Mesenchymal stem cell (in vitro differentiated cells and primary cell): ENCODE measurements around the gene CORO1C. TPM values are rescaled to one million over a fixed set of nuclear protein-coding genes. Genes with fewer than 3 reads are reported as not detected.

Experiments used
- DNase-seq: peaks from one replicate; pipeline ENCODE4 v3.0.0-alpha.2; 2013
- H2AFZ ChIP-seq: one replicate; pipeline ENCODE4 v1.6.1; 2013; ENCODE audit warnings: low read depth, mild to moderate bottlenecking, control low read depth, inconsistent platforms, low read length, moderate library complexity
- H2AK5ac ChIP-seq: 2 replicates; pipeline ENCODE4 v1.6.1; 2013; ENCODE audit warnings: low read length, moderate library complexity, mild to moderate bottlenecking, inconsistent platforms; ENCODE audit not compliant: severe bottlenecking
- H2BK120ac ChIP-seq: one replicate; pipeline ENCODE4 v1.6.1; 2013; ENCODE audit warnings: low read depth, mild to moderate bottlenecking, inconsistent platforms, low read length, moderate library complexity
- H2BK12ac ChIP-seq, 2 experiments: one replicate each; pipeline ENCODE4 v1.6.1; 2013; ENCODE audit warnings: inconsistent platforms in 2 of 2, low read length in 2 of 2, mild to moderate bottlenecking in 2 of 2, moderate library complexity in 2 of 2, control low read depth in 1 of 2
- H2BK15ac ChIP-seq: one replicate; pipeline ENCODE4 v1.6.1; 2013; ENCODE audit warnings: mild to moderate bottlenecking, low read depth, inconsistent platforms; ENCODE audit not compliant: poor library complexity, severe bottlenecking
- H2BK5ac ChIP-seq: 2 replicates; pipeline ENCODE4 v1.6.1; 2013; ENCODE audit warnings: low read depth, mild to moderate bottlenecking, low read length, control low read depth, inconsistent platforms; ENCODE audit not compliant: poor library complexity, severe bottlenecking
- H3K14ac ChIP-seq, 2 experiments: one replicate each; pipeline ENCODE4 v1.6.1; 2013; ENCODE audit warnings: inconsistent platforms in 2 of 2, low read length in 2 of 2, control low read depth in 1 of 2, mild to moderate bottlenecking in 1 of 2, moderate library complexity in 1 of 2
- H3K18ac ChIP-seq, 2 experiments: one replicate each; pipeline ENCODE4 v1.6.1; 2013; ENCODE audit warnings: inconsistent platforms in 2 of 2, low read length in 2 of 2, control low read depth in 1 of 2, low read depth in 1 of 2, mild to moderate bottlenecking in 1 of 2
- H3K23ac ChIP-seq, 2 experiments: one replicate each; pipeline ENCODE4 v1.6.1; 2013; ENCODE audit warnings: inconsistent platforms in 2 of 2, low read length in 2 of 2, mild to moderate bottlenecking in 2 of 2, moderate library complexity in 2 of 2, control low read depth in 1 of 2
- H3K27ac ChIP-seq: 2 replicates; pipeline ENCODE4 v1.5.1; 2013; ENCODE audit warnings: mild to moderate bottlenecking, moderate library complexity, low read length, control low read depth, inconsistent platforms; ENCODE audit not compliant: poor library complexity, severe bottlenecking
- H3K27me3 ChIP-seq, 2 experiments: 2 replicates each; pipeline versions ENCODE4 v1.6.1 to v1.7.0; 2013; ENCODE audit warnings: low read length in 2 of 2, mild to moderate bottlenecking in 2 of 2, moderate library complexity in 2 of 2, control low read depth in 1 of 2, inconsistent platforms in 1 of 2; ENCODE audit not compliant: control insufficient read depth in 1 of 2, insufficient read depth in 1 of 2
- H3K36me3 ChIP-seq, 2 experiments: 2 replicates each; pipeline versions ENCODE4 v1.6.1 to v1.7.0; 2013; ENCODE audit warnings: low read length in 2 of 2, control low read depth in 1 of 2, inconsistent platforms in 1 of 2, low read depth in 1 of 2, mild to moderate bottlenecking in 1 of 2; ENCODE audit not compliant: insufficient read depth in 2 of 2, control insufficient read depth in 1 of 2
- H3K4ac ChIP-seq, 2 experiments: one replicate each; pipeline ENCODE4 v1.6.1; 2013; ENCODE audit warnings: inconsistent platforms in 2 of 2, low read length in 2 of 2, mild to moderate bottlenecking in 2 of 2, moderate library complexity in 2 of 2, control low read depth in 1 of 2, low read depth in 1 of 2
- H3K4me1 ChIP-seq: 2 replicates; pipeline ENCODE4 v1.6.1; 2013; ENCODE audit warnings: low read depth, low read length, control low read depth; ENCODE audit not compliant: control insufficient read depth, insufficient read depth
- H3K4me2 ChIP-seq: 2 replicates; pipeline ENCODE4 v1.6.1; 2013; ENCODE audit warnings: low read length, mild to moderate bottlenecking, inconsistent platforms; ENCODE audit not compliant: poor library complexity, severe bottlenecking
- H3K4me3 ChIP-seq, 2 experiments: 2 replicates each; pipeline versions ENCODE4 v1.5.1 to v1.7.0; 2013; ENCODE audit warnings: low read length in 2 of 2, mild to moderate bottlenecking in 2 of 2, control low read depth in 1 of 2, low read depth in 1 of 2; ENCODE audit not compliant: insufficient read depth in 1 of 2
- H3K79me1 ChIP-seq: replicated peaks from 2 replicates; pipeline ENCODE4 v1.6.1; 2013; ENCODE audit warnings: mild to moderate bottlenecking, control low read depth, low read length, inconsistent platforms; ENCODE audit not compliant: poor library complexity, severe bottlenecking
- H3K9ac ChIP-seq: 2 replicates; pipeline ENCODE4 v1.7.0; 2013; ENCODE audit warnings: mild to moderate bottlenecking, low read length, moderate library complexity
- H3K9me3 ChIP-seq: 2 replicates; pipeline ENCODE4 v1.7.0; 2013; ENCODE audit warnings: mild to moderate bottlenecking, low read length; ENCODE audit not compliant: control insufficient read depth
- H4K8ac ChIP-seq: one replicate; pipeline ENCODE4 v1.6.1; 2013; ENCODE audit warnings: inconsistent platforms, mild to moderate bottlenecking, low read length, moderate library complexity
- H4K91ac ChIP-seq: one replicate; pipeline ENCODE4 v1.6.1; 2013; ENCODE audit warnings: mild to moderate bottlenecking, low read length, inconsistent platforms
- WGBS: methylation state at CpG from one replicate; pipeline ENCODE4 v1.1.7; 2013; ENCODE audit warnings: mixed read lengths; 5-methylcytosine and 5-hydroxymethylcytosine counted together
- polyA plus RNA-seq, 2 experiments: library from polyadenylated mRNA; stranded (reverse); fragments of 200-250 nt; gene quantifications; one replicate each; pipeline ENCODE4 v1.2.3, GENCODE V29; 2013

Gene CORO1C
- polyA plus RNA-seq (2013, experiment 1 of 2) = 152 TPM
- polyA plus RNA-seq (2013, experiment 2 of 2) = 153 TPM

- Histone ChIP-seq H3K9ac (peak within 1 kb of the TSS; percentile 98), H3K4me2 (peak within 1 kb of the TSS; percentile 70), H3K36me3 (peaks cover 0 to 3% of the 10 kb centered on the region in 2 experiments), H3K4me1 (peaks cover 7% of the 10 kb centered on the region), H2BK120ac (peak within 1 kb of the TSS; percentile 92), H2BK5ac (peak within 1 kb of the TSS; percentile 96), H3K14ac (peak within 1 kb of the TSS; percentile 94 to 99), H2AK5ac (peak within 1 kb of the TSS; percentile 86), H2AFZ (peak within 1 kb of the TSS; percentile 78), H3K23ac (peak within 1 kb of the TSS in 1 of 2 experiments; percentile 84), H3K27ac (peak within 1 kb of the TSS; percentile 98), H2BK12ac (peak within 1 kb of the TSS; percentile 78 to 94), H4K91ac (peak within 1 kb of the TSS; percentile 95), H3K4me3 (peak within 1 kb of the TSS; percentile 96 to 99), H4K8ac (peak within 1 kb of the TSS; percentile 90), H2BK15ac (peak within 1 kb of the TSS; percentile 86), H3K18ac (peak within 1 kb of the TSS; percentile 97 to 99), H3K27me3 (no peaks in the 10 kb centered on the region), H3K79me1 (no peaks in the 10 kb centered on the region), H3K4ac (peak within 1 kb of the TSS; percentile 93 to 95), H3K9me3 (no peaks in the 10 kb centered on the region)
- 1% methylated on average over 80 of the region's 85 CpGs for WGBS
- peak; percentile 95 for DNase-seq
Measured at GRCh38 chr12:108731105-108731865, at the start of gene CORO1C. Gene CORO1C, minus strand, starts transcription at chr12:108731518. Its CDS starts 30,200 bp downstream, at chr12:108701318.

GRCh38 chr12:108779998-108780688 lies 48.8 kb upstream of the CORO1C start:
- no peak overlapping the region for H2BK5ac ChIP-seq
- H3K4ac ChIP-seq = no peak overlapping the region
- no peak for DNase-seq
- H3K23ac ChIP-seq = no peak overlapping the region
- H3K18ac ChIP-seq = no peak overlapping the region
- H3K27ac ChIP-seq = no peak overlapping the region
- H4K91ac ChIP-seq = no peak overlapping the region
- peaks cover 8 to 31% of the 10 kb centered on the region in 2 experiments for H3K36me3 ChIP-seq
- peaks cover 6% of the 10 kb centered on the region for H3K79me1 ChIP-seq
- no peak overlapping the region for H2BK120ac ChIP-seq
- H3K27me3 ChIP-seq = no peaks in the 10 kb centered on the region
- H3K4me3 ChIP-seq = no peak overlapping the region
- H3K9ac ChIP-seq = peak overlapping the region; percentile 0
- no peak overlapping the region for H3K14ac ChIP-seq
- peak overlapping the region; percentile 21 for H2AK5ac ChIP-seq
- WGBS = 92% methylated on average over 9 of the region's 9 CpGs
- H3K4me1 ChIP-seq = peaks cover 10% of the 10 kb centered on the region
- H3K9me3 ChIP-seq = no peaks in the 10 kb centered on the region
- H2AFZ ChIP-seq = no peak overlapping the region
- H2BK12ac ChIP-seq = no peak overlapping the region
- H2BK15ac ChIP-seq = no peak overlapping the region
- no peak overlapping the region for H3K4me2 ChIP-seq
- H4K8ac ChIP-seq = no peak overlapping the region

- Histone ChIP-seq H3K36me3 (peaks cover 3 to 10% of the 10 kb centered on the region in 2 experiments), H3K27me3 (no peaks in the 10 kb centered on the region), H3K18ac (no peak overlapping the region), H3K27ac (no peak overlapping the region), H2BK12ac (no peak overlapping the region), H4K91ac (no peak overlapping the region), H2BK15ac (no peak overlapping the region), H2AK5ac (no peak overlapping the region), H3K9me3 (no peaks in the 10 kb centered on the region), H3K79me1 (peaks cover 5% of the 10 kb centered on the region), H3K9ac (no peak overlapping the region), H3K4me3 (no peak overlapping the region), H3K23ac (no peak overlapping the region), H3K4me1 (peaks cover 13% of the 10 kb centered on the region), H2BK120ac (no peak overlapping the region), H3K4me2 (no peak overlapping the region), H2AFZ (no peak overlapping the region), H4K8ac (no peak overlapping the region), H2BK5ac (no peak overlapping the region), H3K14ac (no peak overlapping the region), H3K4ac (no peak overlapping the region)
- no peak for DNase-seq
- WGBS = 85% methylated on average over 2 of the region's 2 CpGs
Measured at GRCh38 chr12:108778053-108778452, 46.7 kb upstream of the CORO1C start.

- no peak overlapping the region for H2AFZ ChIP-seq
- peaks cover 0 to 1% of the 10 kb centered on the region in 2 experiments for H3K36me3 ChIP-seq
- peaks cover 2% of the 10 kb centered on the region for H3K79me1 ChIP-seq
- H3K4me2 ChIP-seq = no peak overlapping the region
- H2BK120ac ChIP-seq = no peak overlapping the region
- H4K91ac ChIP-seq = no peak overlapping the region
- DNase-seq = no peak
- H3K9ac ChIP-seq = no peak overlapping the region
- no peak overlapping the region for H4K8ac ChIP-seq
- no peak overlapping the region for H3K4ac ChIP-seq
- H2BK12ac ChIP-seq = no peak overlapping the region
- H3K27me3 ChIP-seq = no peaks in the 10 kb centered on the region
- no peak overlapping the region for H2BK15ac ChIP-seq
- H2AK5ac ChIP-seq = no peak overlapping the region
- no peak overlapping the region for H3K27ac ChIP-seq
- H3K9me3 ChIP-seq = no peaks in the 10 kb centered on the region
- no peak overlapping the region for H3K18ac ChIP-seq
- H3K14ac ChIP-seq = no peak overlapping the region
- H3K4me3 ChIP-seq = no peak overlapping the region
- H2BK5ac ChIP-seq = no peak overlapping the region
- H3K23ac ChIP-seq = no peak overlapping the region
- 74% methylated on average over 2 of the region's 2 CpGs for WGBS
- H3K4me1 ChIP-seq = peaks cover 12% of the 10 kb centered on the region
Measured at GRCh38 chr12:108777156-108777555, 45.8 kb upstream of the CORO1C start.
